DLD1 (cell line): ENCODE results near the gene PTPN14.

Source experiments
- in situ Hi-C: cut with HindIII; loops from 2 replicates; pipeline ENCODE4 v1.10.0; 2017; ENCODE audit warnings: low sequenced_read_pairs

PTPN14 gene

DNA sequence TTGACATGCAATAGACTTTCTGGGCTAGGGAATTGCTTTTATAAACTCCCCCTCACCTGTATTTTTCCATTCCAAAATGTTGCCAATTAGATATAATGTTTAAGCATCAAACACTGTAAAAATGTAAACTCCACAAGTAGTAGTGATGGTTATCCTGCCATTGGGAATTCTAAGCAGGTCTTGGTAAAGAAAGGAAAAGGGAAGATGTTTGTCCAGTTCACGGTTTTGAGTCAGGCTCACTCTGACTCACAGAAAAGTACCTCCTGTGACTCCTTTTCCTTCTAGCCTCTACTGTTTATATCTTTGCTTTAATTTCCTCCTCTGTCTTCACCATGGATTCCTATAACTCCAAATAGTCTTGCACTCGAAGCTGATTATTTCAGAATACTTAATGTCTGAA is 19.0 kb upstream of the PTPN14 start:
- in situ Hi-C loops, result no loop called here

DNA sequence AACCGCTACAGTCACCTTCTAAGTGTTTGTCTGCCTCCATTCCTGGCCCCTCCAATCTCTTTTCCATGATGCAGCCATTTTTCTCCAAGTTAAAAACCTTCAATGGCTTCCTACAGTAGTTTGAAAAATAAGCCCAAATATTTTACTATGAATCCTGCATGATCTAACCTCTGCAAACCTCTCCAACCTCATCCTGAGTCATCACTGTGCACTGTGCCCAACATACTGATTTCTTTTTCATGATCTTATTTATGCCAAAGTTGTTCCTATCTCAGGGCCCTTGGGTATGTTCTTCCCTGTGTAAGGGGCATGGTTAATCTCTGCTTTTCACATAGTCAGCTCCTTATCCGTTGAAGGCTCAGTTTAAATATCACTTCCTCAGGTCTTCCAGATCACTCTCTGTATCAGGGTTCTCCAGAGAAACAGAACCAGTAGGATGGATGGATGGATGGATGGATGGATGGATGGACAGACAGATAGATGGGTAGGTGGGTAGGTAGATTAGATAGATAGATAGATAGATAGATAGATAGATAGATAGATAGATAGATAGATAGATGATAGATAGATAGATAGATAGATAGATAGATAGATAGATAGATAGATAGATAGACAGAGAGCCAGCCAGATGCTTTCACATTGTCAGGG is 18.1 kb upstream of the PTPN14 start:
- in situ Hi-C loops, result no loop called here

- in situ Hi-C loops, result no loop called here
These were observed 16.9 kb upstream of the PTPN14 start for GRCh38 chr1:214568328-214568727.

DNA sequence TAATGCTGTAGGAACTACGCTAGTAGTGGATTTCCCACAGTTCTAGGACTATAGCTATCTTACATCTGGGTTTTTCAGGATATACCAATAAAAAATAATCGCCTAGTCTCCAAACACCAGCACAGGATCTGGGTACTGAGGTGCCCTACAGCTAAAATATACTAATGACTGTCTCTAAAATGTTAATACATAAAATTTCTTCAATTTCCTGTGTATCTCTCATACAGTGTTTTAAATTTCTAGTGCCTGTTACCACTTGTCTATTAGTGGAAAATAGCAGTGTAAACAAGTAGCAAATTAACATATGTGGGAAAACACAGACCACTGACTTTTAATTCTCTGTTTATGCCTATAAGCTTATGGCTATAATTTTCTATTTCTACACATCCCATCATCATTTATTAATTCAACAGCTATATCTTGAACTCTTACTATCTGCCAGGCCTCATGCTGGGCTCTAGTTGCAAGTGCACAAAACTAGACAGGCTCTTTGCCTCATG is 16.1 kb upstream of the PTPN14 start:
- in situ Hi-C loops, result no loop called here

DNA sequence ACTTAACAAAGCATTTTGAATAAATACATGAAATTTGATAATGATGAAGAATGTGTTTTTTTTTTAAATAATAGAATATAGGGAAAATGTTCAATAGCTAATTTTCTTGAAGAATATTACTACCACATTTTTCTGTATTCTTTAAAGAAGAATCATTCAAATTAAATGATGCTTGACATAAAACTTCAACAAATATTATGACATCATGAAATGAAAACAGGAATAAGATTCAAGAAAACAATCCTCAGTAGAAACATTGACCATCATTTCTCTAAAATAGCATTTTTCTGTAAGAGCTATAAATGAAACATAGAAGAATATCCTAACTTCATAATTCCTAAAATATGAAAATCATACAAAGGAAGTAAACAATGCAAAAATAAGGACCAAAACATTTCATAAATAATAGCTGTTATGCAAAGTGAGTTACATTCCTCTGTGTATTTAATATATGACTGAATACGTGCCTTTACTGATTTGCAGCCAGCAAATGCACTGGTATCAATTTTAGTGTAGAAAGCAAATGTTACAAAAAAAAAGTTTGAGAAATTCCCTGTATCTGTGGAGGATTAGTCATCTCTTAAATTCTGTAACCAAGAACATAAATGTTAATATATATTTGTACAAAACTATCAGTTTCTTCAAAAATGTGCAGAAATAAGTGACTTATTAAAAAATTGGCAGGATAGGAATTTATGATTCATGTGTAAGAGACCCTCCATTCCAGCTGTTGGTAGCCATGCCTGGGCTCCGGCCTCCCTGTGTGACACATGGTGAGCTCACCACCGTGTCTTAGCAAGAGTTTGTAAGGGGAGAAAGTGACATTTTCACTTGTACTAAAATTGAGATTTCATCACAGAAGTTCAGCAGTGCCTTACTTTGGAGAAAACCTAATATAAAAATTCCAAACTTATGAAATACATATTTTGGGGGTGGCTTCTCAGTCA is 15.0 kb upstream of the PTPN14 start:
- in situ Hi-C loops, result no loop called here

DNA sequence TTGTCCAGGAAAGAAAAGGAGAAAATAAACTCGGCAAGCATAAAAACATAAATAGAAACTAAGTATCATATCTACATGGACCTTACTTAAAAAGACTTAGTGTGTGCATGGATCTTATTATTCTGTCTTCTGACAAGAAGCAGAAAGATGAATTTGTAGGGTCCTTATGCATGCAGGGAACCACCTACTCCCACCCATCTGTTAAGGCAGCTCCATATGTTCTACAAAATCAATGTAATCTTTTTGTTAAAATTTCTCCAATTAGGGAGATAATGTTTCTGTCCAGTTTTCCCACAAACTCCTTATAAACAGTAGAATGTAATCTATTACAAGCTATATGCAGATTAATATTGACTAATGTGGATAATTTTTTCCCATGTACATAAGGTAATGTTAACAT is 13.9 kb upstream of the PTPN14 start:
- in situ Hi-C loops, result no loop called here

DNA sequence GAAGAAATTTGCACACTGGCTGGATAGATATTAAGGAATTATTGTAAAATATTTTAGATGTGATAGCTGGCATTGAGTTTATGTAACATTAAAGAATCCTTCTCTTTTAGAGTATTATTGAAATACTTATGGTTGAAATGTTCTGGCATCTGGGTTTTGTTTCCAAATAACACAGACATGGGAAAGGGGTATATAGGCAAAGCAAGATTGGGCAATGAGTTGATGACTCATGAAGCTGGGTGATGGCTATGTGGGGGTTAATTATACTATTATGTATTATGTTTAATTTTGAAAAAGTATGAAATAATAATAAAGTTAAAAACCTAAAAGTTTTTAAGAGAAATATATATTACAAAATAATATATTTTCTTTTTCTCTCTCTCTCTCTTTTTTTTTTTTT is 12.5 kb upstream of the PTPN14 start:
- in situ Hi-C loops, result no loop called here

GRCh38 chr1:214557952-214558735 is 6.7 kb upstream of the PTPN14 start:
- in situ Hi-C loops, result no loop called here

GRCh38 chr1:214553142-214553710 is 1.8 kb upstream of the PTPN14 start:
- in situ Hi-C loops, result no loop called here

- in situ Hi-C loops, result no loop called here
These were observed 789 bp upstream of the PTPN14 start for GRCh38 chr1:214552174-214552608.

DNA sequence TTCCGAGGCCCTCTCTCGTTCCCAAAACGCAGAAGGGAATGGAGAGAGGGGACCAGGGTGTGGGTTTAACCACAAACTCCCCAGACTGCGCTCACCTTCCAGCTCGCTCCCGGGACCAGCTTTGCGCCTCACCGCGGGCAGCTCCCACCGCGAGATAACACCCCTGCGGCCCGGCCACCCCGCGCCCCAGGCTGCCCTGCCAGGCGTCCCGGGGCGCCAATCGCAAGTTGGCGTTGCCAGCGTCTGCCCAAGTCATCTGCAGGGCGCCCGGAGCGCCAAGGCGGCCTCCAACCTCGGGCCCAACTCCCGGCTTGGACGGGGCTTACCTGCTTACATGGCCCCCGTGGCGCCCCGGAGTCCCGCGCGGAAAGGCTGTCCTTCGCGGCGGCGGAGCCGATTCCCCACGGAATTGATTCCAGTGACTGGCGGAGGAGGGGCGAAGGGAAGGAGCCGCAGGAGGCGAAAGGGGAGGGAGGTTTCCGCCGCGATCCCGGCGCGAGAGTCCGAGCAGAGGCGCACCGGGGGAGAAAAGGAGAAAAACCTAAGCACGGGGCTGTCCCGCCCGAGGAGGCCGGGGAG is 456 bp downstream of the PTPN14 start:
- in situ Hi-C loops, result no loop called here

GRCh38 chr1:214550013-214550856 is 1.2 kb downstream of the PTPN14 start:
- in situ Hi-C loops, result no loop called here

DNA sequence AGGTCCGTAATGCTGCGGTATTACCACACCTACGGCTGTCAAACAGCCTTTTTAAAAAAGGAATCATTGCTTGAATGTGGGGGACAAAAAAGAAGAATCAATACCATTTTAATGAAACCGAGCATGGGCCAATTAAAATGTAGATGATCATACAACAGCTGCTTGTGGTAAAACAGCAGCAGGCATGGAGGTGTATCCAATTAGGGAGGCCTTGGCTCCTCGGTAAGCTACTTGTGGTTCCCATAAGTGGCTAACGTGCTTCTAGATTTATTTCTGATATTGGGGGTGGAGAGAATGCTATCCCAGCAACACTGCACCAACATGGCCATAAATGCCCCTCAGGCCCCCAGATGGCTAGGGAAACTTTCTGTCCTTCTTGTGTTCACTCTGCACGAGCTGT is 1.8 kb downstream of the PTPN14 start:
- in situ Hi-C loops, result no loop called here

GRCh38 chr1:214548988-214549387 is 2.4 kb downstream of the PTPN14 start:
- in situ Hi-C loops, result no loop called here

DNA sequence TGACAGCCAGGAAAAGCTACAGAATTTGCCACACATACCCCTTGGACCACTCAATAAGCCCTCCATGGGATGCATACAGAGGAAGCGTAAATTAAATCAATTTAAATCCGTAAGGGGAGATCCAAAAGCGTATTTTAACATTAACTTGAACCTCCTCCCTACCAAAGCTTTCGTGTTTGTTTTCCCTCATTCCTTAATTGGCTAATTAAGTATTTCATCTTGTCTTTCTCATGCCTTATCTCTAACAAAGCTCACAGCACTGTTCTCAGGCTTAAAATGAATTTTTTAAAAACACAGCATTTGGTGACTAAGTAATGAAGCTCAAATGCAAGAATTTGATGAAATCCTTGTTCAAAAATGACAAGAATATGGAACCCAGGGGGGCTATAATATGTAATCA is 3.1 kb downstream of the PTPN14 start:
- in situ Hi-C loops, result no loop called here

- in situ Hi-C loops, result no loop called here
These were observed 3.7 kb downstream of the PTPN14 start for GRCh38 chr1:214547747-214548146.

GRCh38 chr1:214546886-214547641 is 4.3 kb downstream of the PTPN14 start:
- in situ Hi-C loops, result no loop called here

- in situ Hi-C loops, result no loop called here
These were observed 5.3 kb downstream of the PTPN14 start for GRCh38 chr1:214546084-214546483.

DNA sequence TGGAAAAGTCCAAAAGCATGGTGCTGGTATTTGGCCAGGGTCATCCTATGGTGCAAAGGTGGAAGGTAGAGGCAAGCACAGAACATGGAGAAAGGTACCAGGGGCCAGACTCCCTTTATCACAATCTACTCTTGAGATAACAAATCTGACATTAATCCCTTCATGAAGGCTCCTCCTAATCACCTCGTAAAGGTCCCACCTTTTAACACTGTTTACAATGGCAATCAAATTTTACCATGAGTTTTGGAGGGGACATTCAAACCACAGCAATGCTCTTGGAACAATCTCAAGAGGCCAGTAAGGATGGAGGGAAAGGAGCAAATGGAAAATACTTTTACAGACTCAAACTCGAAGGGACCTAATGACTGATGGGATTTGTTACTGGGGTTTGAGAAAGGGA is 6.1 kb downstream of the PTPN14 start:
- in situ Hi-C loops, result no loop called here
